GM21825 (cell line): ENCODE measurements around the gene CCDC57.

Experiments
- ATAC-seq: cut with Tn5 transposase; IDR thresholded peaks from one replicate; pipeline ENCODE4 v1.9.1; 2021; ENCODE audit warnings: mild to moderate bottlenecking, moderate library complexity; ENCODE audit not compliant: unreplicated experiment

The CCDC57 gene

DNA sequence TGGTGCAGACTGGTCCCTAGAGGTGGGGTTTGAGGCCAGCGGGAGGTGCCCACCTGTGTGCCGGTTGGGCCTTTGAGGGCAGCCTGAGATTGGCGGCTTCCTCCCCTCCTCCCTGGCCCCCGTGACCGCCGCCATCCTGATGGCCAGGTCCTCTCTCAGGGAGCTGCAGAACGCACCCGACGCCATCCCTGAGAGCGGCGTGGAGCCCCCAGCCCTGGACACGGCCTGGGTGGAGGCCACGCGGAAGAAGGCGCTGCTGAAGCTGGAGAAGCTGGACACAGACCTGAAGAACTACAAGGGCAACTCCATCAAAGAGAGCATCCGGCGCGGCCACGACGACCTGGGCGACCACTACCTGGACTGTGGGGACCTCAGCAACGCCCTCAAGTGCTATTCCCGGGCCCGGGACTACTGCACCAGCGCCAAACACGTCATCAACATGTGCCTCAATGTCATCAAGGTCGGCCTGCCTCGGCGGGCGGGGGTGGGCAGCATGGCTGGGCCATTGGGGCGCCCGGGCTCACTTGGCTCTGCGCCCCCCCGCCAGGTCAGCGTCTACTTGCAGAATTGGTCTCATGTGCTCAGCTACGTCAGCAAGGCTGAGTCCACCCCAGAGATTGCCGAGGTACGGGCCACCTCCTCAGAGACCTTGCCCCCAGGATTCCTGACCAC, 158.2 kb downstream of the CCDC57 start:
- no peak for ATAC-seq

GRCh38 chr17:82053556-82054263, 158.9 kb downstream of the CCDC57 start:
- no peak for ATAC-seq

GRCh38 chr17:82053130-82053529, 159.5 kb downstream of the CCDC57 start:
- ATAC-seq, result no peak

DNA sequence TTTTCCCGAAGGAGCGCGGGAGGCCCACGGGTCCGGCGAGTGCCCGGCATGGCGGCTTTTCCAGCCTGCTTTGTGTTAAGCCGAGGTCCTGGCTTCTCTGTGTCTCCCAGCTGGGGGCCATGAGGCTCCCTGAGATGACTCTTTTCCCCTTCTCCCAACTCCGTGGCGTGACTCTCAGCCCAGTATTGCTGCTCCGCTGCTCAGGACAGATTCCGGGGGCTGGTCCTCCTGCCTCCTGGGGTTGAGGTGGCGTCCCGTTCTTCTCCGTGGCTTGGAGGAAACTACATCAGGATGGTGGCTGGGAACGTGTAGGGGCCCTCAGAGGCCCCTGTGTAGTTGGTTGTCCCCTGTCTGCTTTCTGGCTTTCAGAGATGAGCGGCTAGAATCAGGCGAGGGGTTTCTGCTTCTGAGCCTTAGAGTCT, 160.0 kb downstream of the CCDC57 start:
- ATAC-seq, result no peak

DNA sequence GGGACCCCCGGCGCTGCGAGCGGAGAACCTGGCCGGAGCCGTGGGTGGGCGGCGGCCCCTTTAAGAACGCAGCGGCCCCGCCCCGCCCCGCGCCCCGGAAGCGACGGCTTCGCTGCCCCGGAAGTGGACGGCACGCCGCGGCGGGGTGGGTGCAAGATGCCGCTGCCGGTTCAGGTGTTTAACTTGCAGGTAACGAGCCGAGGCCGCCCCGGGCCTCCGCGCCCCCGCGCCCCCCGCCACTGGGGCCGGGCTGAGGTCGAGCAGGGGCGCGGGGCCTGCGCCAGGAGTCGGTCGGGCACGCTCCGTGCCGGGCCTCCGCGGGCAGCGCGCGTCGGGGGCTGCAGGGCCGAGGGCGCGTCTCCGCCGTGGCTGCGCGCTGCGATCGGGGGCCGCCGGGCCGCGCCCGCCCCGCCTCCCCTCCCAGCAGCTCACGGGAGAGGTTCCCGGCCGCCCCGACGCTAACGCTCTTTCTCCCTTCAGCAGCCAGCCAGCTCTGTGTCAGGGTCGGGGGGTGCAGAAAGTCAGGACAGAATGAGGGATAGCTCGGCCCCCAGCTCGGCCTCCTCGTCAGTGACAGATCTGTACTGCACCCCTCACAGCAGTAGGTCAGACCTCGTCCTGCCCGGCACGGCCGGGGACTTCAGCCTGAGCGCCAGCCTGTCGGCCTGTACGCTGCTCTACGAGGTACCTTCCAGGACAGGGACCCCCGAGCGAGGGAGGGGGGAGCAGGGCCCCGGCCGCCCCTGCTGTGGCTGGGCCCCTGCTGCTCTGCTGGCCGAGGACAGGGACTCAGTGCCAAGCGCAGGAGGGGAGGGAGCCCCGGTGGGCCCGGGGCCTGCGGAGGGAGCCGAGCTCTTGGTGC, 160.6 kb downstream of the CCDC57 start, which contains the start of the genes GPS1 and RFNG:
GPS1 (plus strand) TSS at position 123 of the 862 bp plus-strand sequence; CDS start at position 157, 34 bp downstream.
RFNG (minus strand) TSS at position 36 of the 862 bp plus-strand sequence. CDS start 45 bp downstream, outside the sequence.
- ATAC-seq, result peak; percentile 45
